B cell (primary cell): ENCODE results near the gene HEG1. TPM values are rescaled to one million over a fixed set of nuclear protein-coding genes. Genes with fewer than 3 reads are reported as not detected.

Experiments used
- ATAC-seq: fragments of 200-7000 bp; cut with Tn5 transposase; one replicate; pipeline ENCODE4 v1.10.0; 2021; ENCODE audit warnings: low read depth, mild to moderate bottlenecking, moderate number of reproducible peaks, moderate library complexity
- CTCF ChIA-PET: fragments of 350-600 bp; sonication (Branson Sonifier 250); formaldehyde crosslinking; loops from one replicate; lab custom pipeline; 2021; ENCODE audit warnings: antibody characterized with exemption, inconsistent platforms; lab: Charles Lee
- POLR2A ChIA-PET: fragments of 350-600 bp; sonication (Branson Sonifier 250); formaldehyde crosslinking; loops from one replicate; lab custom pipeline; 2021; ENCODE audit warnings: antibody characterized with exemption; lab: Charles Lee
- DNase-seq: peaks from one replicate; pipeline ENCODE4 v3.0.0; 2013
- H2AFZ ChIP-seq: 2 replicates; pipeline ENCODE4 v1.6.1; 2012; ENCODE audit warnings: mild to moderate bottlenecking, low read depth, low read length; ENCODE audit not compliant: insufficient read depth, poor library complexity, severe bottlenecking
- H3K27ac ChIP-seq, 2 donors: 1 replicate in 1 of 2; 2 replicates in 1 of 2; pipeline ENCODE4 v1.5.1; 2012 to 2013; ENCODE audit warnings: low read length in 2 of 2, mild to moderate bottlenecking in 2 of 2, moderate library complexity in 1 of 2
- H3K27me3 ChIP-seq, 4 experiments: fragments of 200-600 bp in 1 of 4; sonication (generic) in 1 of 4; replicated peaks in 1 of 4; 1 replicate in 2 of 4; 2 replicates in 2 of 4; pipeline versions ENCODE4 v1.6.1 to v1.7.0; 2013 to 2016; ENCODE audit warnings: low read length in 3 of 4, mild to moderate bottlenecking in 2 of 4, mixed read lengths in 1 of 4, moderate library complexity in 1 of 4; ENCODE audit not compliant: insufficient read depth in 4 of 4, control insufficient read depth in 3 of 4; ENCODE audit errors: control extremely low read depth in 1 of 4
- H3K36me3 ChIP-seq, 2 experiments: replicated peaks in 1 of 2; 1 replicate in 1 of 2; 2 replicates in 1 of 2; pipeline versions ENCODE4 v1.6.1 to v1.7.1; 2013; ENCODE audit warnings: low read length in 1 of 2; ENCODE audit not compliant: insufficient read depth in 2 of 2, control insufficient read depth in 1 of 2; ENCODE audit errors: control extremely low read depth in 1 of 2, extremely low read depth in 1 of 2
- H3K4me1 ChIP-seq, 2 donors: fragments of 200-600 bp in 1 of 2; sonication (generic) in 1 of 2; 1 replicate in 1 of 2; 2 replicates in 1 of 2; pipeline versions ENCODE4 v1.5.1 to v1.6.1; 2013 to 2017; ENCODE audit warnings: low read length in 2 of 2; ENCODE audit not compliant: control insufficient read depth in 2 of 2, insufficient read depth in 2 of 2
- H3K4me2 ChIP-seq: replicated peaks from 2 replicates; pipeline ENCODE3; 2012; ENCODE audit warnings: mild to moderate bottlenecking, low read depth, low read length; ENCODE audit not compliant: poor library complexity, severe bottlenecking
- H3K4me3 ChIP-seq, 5 experiments: fragments of 200-600 bp in 1 of 5; sonication (generic) in 1 of 5; 1 replicate in 3 of 5; 2 replicates in 2 of 5; pipeline versions ENCODE4 v1.5.1 to v1.7.0; 2011 to 2016; ENCODE audit warnings: low read length in 4 of 5, mild to moderate bottlenecking in 4 of 5, low read depth in 2 of 5, control low read depth in 1 of 5, moderate library complexity in 1 of 5; ENCODE audit not compliant: insufficient read depth in 1 of 5; ENCODE audit errors: control extremely low read depth in 1 of 5, extremely low read depth in 1 of 5
- H3K79me2 ChIP-seq: fragments of 200-600 bp; sonication (generic); one replicate; pipeline ENCODE4 v1.6.0; 2016; ENCODE audit warnings: low read length; ENCODE audit not compliant: control insufficient read depth, insufficient read depth
- H3K9ac ChIP-seq: fragments of 200-600 bp; sonication (generic); 2 replicates; pipeline ENCODE4 v1.6.1; 2017; ENCODE audit warnings: mild to moderate bottlenecking, low read length, moderate library complexity
- H3K9me3 ChIP-seq, 3 donors: one replicate each; pipeline versions ENCODE4 v1.6.1 to v1.7.1; 2013; ENCODE audit warnings: low read length in 2 of 3; ENCODE audit not compliant: control insufficient read depth in 2 of 3, insufficient read depth in 1 of 3; ENCODE audit errors: control extremely low read depth in 1 of 3
- H4K20me1 ChIP-seq: 2 replicates; pipeline ENCODE4 v1.6.0; 2012; ENCODE audit warnings: mild to moderate bottlenecking, low read length; ENCODE audit not compliant: insufficient read depth, control insufficient read depth, poor library complexity, severe bottlenecking
- H3K27ac Mint-ChIP-seq: one replicate; pipeline ENCODE4 v1.8.0; 2021; ENCODE audit warnings: mixed read lengths
- H3K27me3 Mint-ChIP-seq: one replicate; pipeline ENCODE4 v1.8.0; 2021; ENCODE audit warnings: mixed read lengths
- H3K4me1 Mint-ChIP-seq: one replicate; pipeline ENCODE4 v1.8.0; 2021; ENCODE audit warnings: mixed read lengths
- H3K4me3 Mint-ChIP-seq: one replicate; pipeline ENCODE4 v1.8.0; 2021; ENCODE audit warnings: mixed read lengths
- H3K9me3 Mint-ChIP-seq: one replicate; pipeline ENCODE4 v1.8.0; 2022; ENCODE audit warnings: mixed read lengths; ENCODE audit not compliant: insufficient read depth
- EZH2 ChIP-seq: IDR thresholded peaks from 2 replicates; pipeline ENCODE4 v1.6.1; 2012; ENCODE audit warnings: borderline replicate concordance, low read depth, mild to moderate bottlenecking, moderate library complexity, low read length; ENCODE audit not compliant: insufficient read depth, poor library complexity, severe bottlenecking
- WGBS: methylation state at CpG from one replicate; pipeline ENCODE4 v1.1.5; 2013; ENCODE audit warnings: missing lambda C conversion rate; ENCODE audit not compliant: insufficient coverage; 5-methylcytosine and 5-hydroxymethylcytosine counted together
- intact Hi-C: fragments of 100-400 bp; cut with micrococcal nuclease; formaldehyde crosslinking; loops from one replicate; pipeline ENCODE4 v1.10.0; 2022
- polyA plus RNA-seq: library from polyadenylated mRNA; depleted of rRNA; stranded (reverse); fragments of >200 nt; gene quantifications from 2 replicates; pipeline ENCODE4 v1.2.3, GENCODE V29; 2012
- total RNA-seq, 2 donors: library from RNA; stranded (reverse); fragments of 120-200 nt in 1 of 2; gene quantifications; 1 replicate in 1 of 2; 2 replicates in 1 of 2; pipeline versions ENCODE4 v1.2.3 to v1.2.4, GENCODE V29; 2013 to 2022
- TF ChIP-seq, protein P1 (sequence below): fragments of 200-600 bp; IDR thresholded peaks from one replicate; pipeline ENCODE4 v1.8.0; 2022; ENCODE audit warnings: antibody characterized with exemption, mild to moderate bottlenecking

HEG1 gene
- total and polyA plus RNA-seq, 2 donors (not counting 1 experiment from before 2014, with no cell fraction given), result 5.1 to 9.2 TPM

DNA sequence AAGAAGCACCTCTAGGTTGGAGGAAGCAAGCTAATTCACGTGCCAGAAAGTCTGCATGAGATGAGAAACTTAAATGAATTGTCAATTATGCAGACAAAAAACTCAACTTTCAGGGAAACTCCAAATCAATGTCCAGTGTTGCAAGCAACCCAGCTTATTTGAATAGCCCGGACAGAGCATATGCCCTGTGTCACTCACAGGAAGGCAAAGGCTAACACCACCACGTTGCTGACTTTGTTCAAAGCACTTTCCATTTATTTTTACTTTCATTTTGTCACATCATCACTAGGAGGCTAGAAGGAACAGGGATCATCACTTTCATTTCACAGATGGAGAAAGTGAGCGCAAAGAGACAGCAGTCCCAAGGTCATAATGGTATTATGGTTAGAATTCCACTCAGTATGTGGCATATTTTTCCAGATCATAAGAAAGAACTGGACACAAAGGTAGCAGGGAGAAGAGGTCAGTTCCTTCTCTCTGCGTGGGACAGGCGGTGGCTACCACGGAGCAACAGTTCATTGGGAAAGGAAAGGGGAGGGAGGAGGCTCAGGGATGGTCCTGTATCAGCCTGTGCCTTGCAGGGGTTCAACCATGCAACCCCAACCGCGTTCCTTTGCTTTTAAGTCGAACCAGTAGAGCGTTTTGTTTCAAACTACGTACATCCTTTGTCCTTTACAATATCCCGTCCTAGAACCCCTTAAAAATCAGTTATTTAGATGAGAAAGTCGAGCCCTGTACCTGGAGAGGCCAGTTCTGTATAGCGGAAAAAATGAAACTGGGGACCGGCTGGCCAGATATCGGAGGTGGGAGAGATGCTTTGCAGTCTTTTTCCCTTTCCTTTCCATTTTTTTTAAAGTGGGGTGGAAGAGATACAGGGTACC is 1.1 kb downstream of the HEG1 start:
- ChIA-PET POLR2A (no interaction called here), CTCF (no interaction called here)
- peak overlapping the region; percentile 70 for H3K9ac ChIP-seq
- Mint-ChIP-seq H3K27ac (peak overlapping the region; percentile 83), H3K27me3 (no peaks in the 10 kb centered on the region), H3K4me1 (peaks cover 40% of the 10 kb centered on the region), H3K9me3 (no peaks in the 10 kb centered on the region), H3K4me3 (peak overlapping the region; percentile 96)
- TF ChIP-seq, protein P1, sequence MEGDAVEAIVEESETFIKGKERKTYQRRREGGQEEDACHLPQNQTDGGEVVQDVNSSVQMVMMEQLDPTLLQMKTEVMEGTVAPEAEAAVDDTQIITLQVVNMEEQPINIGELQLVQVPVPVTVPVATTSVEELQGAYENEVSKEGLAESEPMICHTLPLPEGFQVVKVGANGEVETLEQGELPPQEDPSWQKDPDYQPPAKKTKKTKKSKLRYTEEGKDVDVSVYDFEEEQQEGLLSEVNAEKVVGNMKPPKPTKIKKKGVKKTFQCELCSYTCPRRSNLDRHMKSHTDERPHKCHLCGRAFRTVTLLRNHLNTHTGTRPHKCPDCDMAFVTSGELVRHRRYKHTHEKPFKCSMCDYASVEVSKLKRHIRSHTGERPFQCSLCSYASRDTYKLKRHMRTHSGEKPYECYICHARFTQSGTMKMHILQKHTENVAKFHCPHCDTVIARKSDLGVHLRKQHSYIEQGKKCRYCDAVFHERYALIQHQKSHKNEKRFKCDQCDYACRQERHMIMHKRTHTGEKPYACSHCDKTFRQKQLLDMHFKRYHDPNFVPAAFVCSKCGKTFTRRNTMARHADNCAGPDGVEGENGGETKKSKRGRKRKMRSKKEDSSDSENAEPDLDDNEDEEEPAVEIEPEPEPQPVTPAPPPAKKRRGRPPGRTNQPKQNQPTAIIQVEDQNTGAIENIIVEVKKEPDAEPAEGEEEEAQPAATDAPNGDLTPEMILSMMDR, result no peak
- TF ChIP-seq EZH2, result no peak
- H3K36me3 ChIP-seq, result no peaks in the 10 kb centered on the region
- H3K27me3 ChIP-seq, result peaks cover 0 to 1% (median 0%) of the 10 kb centered on the region in 4 experiments
- DNase-seq (peak; percentile 55), ATAC-seq (peak; percentile 25)
- intact Hi-C loops, result loop anchor here (2.0 to 10.0 kb wide), 3 partner anchors 93 to 540 kb away; partner anchors contain the start of genes OSBPL11 and ZNF148
- H3K79me2 ChIP-seq, result peaks cover 10% of the 10 kb centered on the region
- H2AFZ ChIP-seq, result peak overlapping the region; percentile 75
- H4K20me1 ChIP-seq, result no peaks in the 10 kb centered on the region
- WGBS, result 0% methylated on average over 4 of the region's 17 CpGs
- H3K27ac ChIP-seq, result peak overlapping the region; percentile 11 to 39
- peaks cover 31 to 45% of the 10 kb centered on the region in 2 donors for H3K4me1 ChIP-seq
- peak overlapping the region; percentile 86 for H3K4me2 ChIP-seq
- H3K9me3 ChIP-seq, result no peaks in the 10 kb centered on the region
- peak overlapping the region; percentile 47 to 83 (median 69) for H3K4me3 ChIP-seq

- Histone ChIP-seq H3K27ac (no peak overlapping the region), H3K4me1 (peaks cover 31 to 45% of the 10 kb centered on the region in 2 donors), H3K4me3 (peak overlapping the region in 4 of 5 experiments; percentile 47 to 83 (median 76)), H4K20me1 (no peaks in the 10 kb centered on the region), H3K36me3 (no peaks in the 10 kb centered on the region), H3K27me3 (no peaks in the 10 kb centered on the region), H3K4me2 (peak overlapping the region; percentile 86), H3K9ac (peak overlapping the region; percentile 70), H2AFZ (peak overlapping the region; percentile 75), H3K9me3 (no peaks in the 10 kb centered on the region), H3K79me2 (peaks cover 10% of the 10 kb centered on the region)
- no peak for ATAC-seq
- Mint-ChIP-seq H3K4me1 (peaks cover 40% of the 10 kb centered on the region), H3K4me3 (peak overlapping the region; percentile 96), H3K27me3 (no peaks in the 10 kb centered on the region), H3K27ac (peak overlapping the region; percentile 43), H3K9me3 (no peaks in the 10 kb centered on the region)
- intact Hi-C loops, result loop anchor here (2.0 to 10.0 kb wide), 2 partner anchors 321 to 541 kb away; partner anchors contain the start of genes OSBPL11 and ZNF148
- no peak for DNase-seq
- ChIA-PET CTCF (no interaction called here), POLR2A (no interaction called here)
- TF ChIP-seq EZH2, result no peak
- TF ChIP-seq, protein P1, result no peak
- WGBS, result 100% methylated on average over 1 of the region's 7 CpGs
These were observed 1.7 kb downstream of the HEG1 start for GRCh38 chr3:125054062-125054448.
